GM13977 (cell line): ENCODE measurements around the gene POT1.

Source experiments
- DNase-seq: peaks from one replicate; pipeline ENCODE4 v3.0.0; 2012; ENCODE audit warnings: low spot score
- CTCF ChIP-seq: IDR thresholded peaks from 2 replicates; pipeline ENCODE4 v1.5.1; 2012; ENCODE audit warnings: mild to moderate bottlenecking, control low read depth; ENCODE audit not compliant: insufficient read depth; ENCODE audit errors: extremely low read depth, missing control alignments
- in situ Hi-C: fragments of 300-500 bp; cut with MboI; formaldehyde crosslinking; loops from one replicate; pipeline ENCODE4 v1.12.0; 2022; ENCODE audit warnings: low sequenced_read_pairs, low pct_unique_long_range_greater_than_20kb, mixed read lengths, inconsistent platforms; ENCODE audit not compliant: unreplicated experiment

The POT1 gene

GRCh38 chr7:124777268-124777667 is 152.4 kb downstream of the POT1 start:
- in situ Hi-C loops = loop anchor here (25.0 kb wide), 1 partner anchor 615 kb away; no protein-coding TSS in a partner anchor
- DNase-seq = no peak
- no peak for TF ChIP-seq CTCF

GRCh38 chr7:124776153-124776552 is 153.5 kb downstream of the POT1 start:
- TF ChIP-seq CTCF = no peak
- no peak for DNase-seq
- in situ Hi-C loops = loop anchor here (25.0 kb wide), 1 partner anchor 614 kb away; no protein-coding TSS in a partner anchor

- no peak for TF ChIP-seq CTCF
- in situ Hi-C loops = loop anchor here (25.0 kb wide), 1 partner anchor 613 kb away; no protein-coding TSS in a partner anchor
- DNase-seq = no peak
Measured at GRCh38 chr7:124775422-124775821, 154.2 kb downstream of the POT1 start.

GRCh38 chr7:124773938-124774337 is 155.7 kb downstream of the POT1 start:
- no peak for TF ChIP-seq CTCF
- in situ Hi-C loops = no loop called here
- no peak for DNase-seq

DNA sequence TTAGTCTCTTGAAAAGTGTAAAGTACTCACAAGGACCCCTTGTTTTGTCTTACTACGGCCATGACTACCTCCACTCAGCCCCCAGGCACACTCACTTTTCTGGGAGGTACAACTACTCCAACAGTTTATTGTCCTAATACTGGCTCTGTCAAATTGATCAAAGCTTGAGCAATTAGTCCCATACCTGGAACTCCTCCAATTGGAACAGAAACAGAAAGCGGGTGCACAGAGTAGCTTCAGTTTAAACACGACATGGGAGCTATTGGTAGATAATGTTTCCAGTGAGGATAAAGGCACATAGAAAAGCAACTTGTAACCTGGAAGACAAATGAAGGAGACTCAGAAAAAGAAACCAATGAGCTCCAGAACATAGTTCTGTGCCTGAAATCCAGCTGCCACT is 156.3 kb downstream of the POT1 start:
- in situ Hi-C loops = no loop called here
- no peak for DNase-seq
- TF ChIP-seq CTCF = no peak
